ENCODE measurements around the gene GCHFR. TPM values are rescaled to one million over a fixed set of nuclear protein-coding genes. Genes with fewer than 3 reads are reported as not detected.

The GCHFR gene
- polyA plus RNA-seq, 3 donors: 19.1 to 46.7 (median 45.9) TPM

DNA sequence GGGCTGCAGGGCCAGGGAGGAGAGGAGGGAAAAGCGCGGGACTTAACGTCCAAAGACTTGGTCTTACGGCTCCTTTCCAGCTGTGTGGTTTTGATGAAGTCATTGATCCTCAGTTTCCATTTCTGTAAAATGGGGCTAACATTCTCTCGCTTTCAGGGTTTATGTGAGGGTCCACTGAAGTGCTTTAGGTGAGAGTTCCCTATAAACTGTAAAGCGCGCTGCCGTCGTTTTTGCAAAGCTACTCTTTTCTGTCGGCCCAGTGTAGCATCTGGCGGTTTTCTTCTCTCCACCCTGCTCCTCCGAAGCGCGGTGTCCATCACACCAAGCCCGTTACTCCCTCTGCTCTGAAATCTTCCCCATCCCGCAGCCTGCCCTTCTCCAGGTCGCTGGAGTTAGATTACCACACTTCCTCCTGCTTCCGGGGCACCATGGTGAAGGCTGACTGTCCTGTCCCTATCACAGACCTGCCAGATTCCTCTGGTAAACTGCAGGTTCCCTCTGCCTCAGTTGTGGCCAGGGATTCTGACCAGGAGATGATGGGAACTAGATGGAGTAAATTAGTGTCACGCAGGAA lies 44.1 kb downstream of the GCHFR start:
- TF ChIP-seq, protein P1, sequence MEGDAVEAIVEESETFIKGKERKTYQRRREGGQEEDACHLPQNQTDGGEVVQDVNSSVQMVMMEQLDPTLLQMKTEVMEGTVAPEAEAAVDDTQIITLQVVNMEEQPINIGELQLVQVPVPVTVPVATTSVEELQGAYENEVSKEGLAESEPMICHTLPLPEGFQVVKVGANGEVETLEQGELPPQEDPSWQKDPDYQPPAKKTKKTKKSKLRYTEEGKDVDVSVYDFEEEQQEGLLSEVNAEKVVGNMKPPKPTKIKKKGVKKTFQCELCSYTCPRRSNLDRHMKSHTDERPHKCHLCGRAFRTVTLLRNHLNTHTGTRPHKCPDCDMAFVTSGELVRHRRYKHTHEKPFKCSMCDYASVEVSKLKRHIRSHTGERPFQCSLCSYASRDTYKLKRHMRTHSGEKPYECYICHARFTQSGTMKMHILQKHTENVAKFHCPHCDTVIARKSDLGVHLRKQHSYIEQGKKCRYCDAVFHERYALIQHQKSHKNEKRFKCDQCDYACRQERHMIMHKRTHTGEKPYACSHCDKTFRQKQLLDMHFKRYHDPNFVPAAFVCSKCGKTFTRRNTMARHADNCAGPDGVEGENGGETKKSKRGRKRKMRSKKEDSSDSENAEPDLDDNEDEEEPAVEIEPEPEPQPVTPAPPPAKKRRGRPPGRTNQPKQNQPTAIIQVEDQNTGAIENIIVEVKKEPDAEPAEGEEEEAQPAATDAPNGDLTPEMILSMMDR (IDR thresholded peaks at IDR 0.05): no peak
- H3K9me3 ChIP-seq (replicated peaks in 1 of 2; ENCODE audit: control insufficient read depth in 1 of 2, insufficient read depth in 1 of 2, low read length in 2 of 2): no peaks in the 10 kb centered on the region
- H3K79me2 ChIP-seq (ENCODE audit: insufficient read depth, low read length): peaks cover 50% of the 10 kb centered on the region
- peaks cover 0 to 2% (median 0%) of the 10 kb centered on the region in 7 donors for H3K9me3 Mint-ChIP-seq
- peaks cover 27% of the 10 kb centered on the region for H3K4me1 Mint-ChIP-seq
- H3K27ac Mint-ChIP-seq: peak overlapping the region in 5 of 7 donors; percentile 68 to 97 (median 95)
- no peaks in the 10 kb centered on the region for H4K20me1 ChIP-seq (ENCODE audit: insufficient read depth, low read length)
- 7% methylated on average over 19 of the region's 19 CpGs for WGBS (ENCODE audit: insufficient coverage)
- peak overlapping the region; percentile 100 for H2AFZ ChIP-seq (ENCODE audit: insufficient read depth, low read depth, low read length, poor library complexity, severe bottlenecking)
- peaks cover 20 to 44% of the 10 kb centered on the region in 2 donors for H3K36me3 ChIP-seq (replicated peaks in 1 of 2; ENCODE audit: control insufficient read depth in 1 of 2, insufficient read depth in 2 of 2, low read length in 2 of 2)
- H3K4me3 Mint-ChIP-seq: peak overlapping the region; percentile 97
- peaks cover 0 to 4% (median 3%) of the 10 kb centered on the region in 3 donors for H3K27me3 Mint-ChIP-seq (ENCODE audit: low read depth in 3 of 3)
- H3K4me1 ChIP-seq (ENCODE audit: control insufficient read depth in 1 of 2, insufficient read depth in 2 of 2, low read length in 2 of 2): peaks cover 14 to 21% of the 10 kb centered on the region in 2 donors
- H3K36me3 Mint-ChIP-seq: peaks cover 23 to 42% of the 10 kb centered on the region in 2 donors
- H3K4me2 ChIP-seq (replicated peaks; ENCODE audit: extremely low read depth, low read length, poor library complexity, severe bottlenecking): peak overlapping the region; percentile 81
- peak overlapping the region; percentile 82 to 100 (median 97) for H3K4me3 ChIP-seq (replicated peaks in 1 of 3; ENCODE audit: low read depth in 2 of 3, low read length in 3 of 3)
- peak overlapping the region in 1 of 2 donors; percentile 85 for H3K27ac ChIP-seq (ENCODE audit: low read depth in 1 of 2, low read length in 2 of 2)
- DNase-seq: no peak
- no peaks in the 10 kb centered on the region for H3K27me3 ChIP-seq (ENCODE audit: control insufficient read depth in 2 of 2, insufficient read depth in 2 of 2, low read length in 2 of 2)
- H3K9ac ChIP-seq (ENCODE audit: insufficient read depth, low read length, poor library complexity, severe bottlenecking): peak overlapping the region; percentile 89
- intact Hi-C loops (cut with micrococcal nuclease): loop anchor here (1.0 to 10.0 kb wide), 5 partner anchors 47 to 114 kb away; partner anchors contain the start of genes RAD51 (in 1 of the 2), RMDN3 (in 1 of the 2) and VPS18 (in 1 of the 2)

- Histone ChIP-seq H4K20me1 (ENCODE audit: insufficient read depth, low read length) (no peaks in the 10 kb centered on the region), H3K4me3 (replicated peaks in 1 of 3; ENCODE audit: low read depth in 2 of 3, low read length in 3 of 3) (no peak overlapping the region), H3K27me3 (ENCODE audit: control insufficient read depth in 2 of 2, insufficient read depth in 2 of 2, low read length in 2 of 2) (no peaks in the 10 kb centered on the region), H3K79me2 (ENCODE audit: insufficient read depth, low read length) (peaks cover 41% of the 10 kb centered on the region), H3K9me3 (replicated peaks in 1 of 2; ENCODE audit: control insufficient read depth in 1 of 2, insufficient read depth in 1 of 2, low read length in 2 of 2) (no peaks in the 10 kb centered on the region), H3K36me3 (replicated peaks in 1 of 2; ENCODE audit: control insufficient read depth in 1 of 2, insufficient read depth in 2 of 2, low read length in 2 of 2) (peaks cover 29 to 45% of the 10 kb centered on the region in 2 donors), H2AFZ (ENCODE audit: insufficient read depth, low read depth, low read length, poor library complexity, severe bottlenecking) (no peak overlapping the region), H3K4me2 (replicated peaks; ENCODE audit: extremely low read depth, low read length, poor library complexity, severe bottlenecking) (no peak overlapping the region), H3K4me1 (ENCODE audit: control insufficient read depth in 1 of 2, insufficient read depth in 2 of 2, low read length in 2 of 2) (peaks cover 14 to 21% of the 10 kb centered on the region in 2 donors), H3K27ac (ENCODE audit: low read depth in 1 of 2, low read length in 2 of 2) (no peak overlapping the region), H3K9ac (ENCODE audit: insufficient read depth, low read length, poor library complexity, severe bottlenecking) (no peak overlapping the region)
- Mint-ChIP-seq H3K27me3 (ENCODE audit: low read depth in 3 of 3) (peaks cover 0 to 4% (median 3%) of the 10 kb centered on the region in 3 donors), H3K9me3 (peaks cover 0 to 2% (median 0%) of the 10 kb centered on the region in 7 donors), H3K36me3 (peaks cover 32 to 48% of the 10 kb centered on the region in 2 donors), H3K4me1 (peaks cover 25% of the 10 kb centered on the region), H3K27ac (peak overlapping the region in 1 of 7 donors; percentile 18), H3K4me3 (no peak overlapping the region)
- TF ChIP-seq, protein P1 (IDR thresholded peaks at IDR 0.05): no peak
- WGBS (ENCODE audit: insufficient coverage): 89% methylated on average over 4 of the region's 8 CpGs
- intact Hi-C loops (cut with micrococcal nuclease): loop anchor here (5.0 to 10.0 kb wide), 3 partner anchors 54 to 112 kb away; partner anchors contain the start of genes RAD51 (in 1 of the 2), RMDN3 (in 1 of the 2) and VPS18 (in 1 of the 2)
- DNase-seq: no peak
Measured at GRCh38 chr15:40808861-40809450, 45.1 kb downstream of the GCHFR start.
